SKM-1 treated with dmso at 0.1 percent for 144 hours (cell line): ENCODE results near the gene ZNF891.

Experiments used
- DNase-seq: peaks from one replicate; lab custom pipeline; 2025; ENCODE audit not compliant: unreplicated experiment; lab: John Stamatoyannopoulos, UW

ZNF891 gene

DNA sequence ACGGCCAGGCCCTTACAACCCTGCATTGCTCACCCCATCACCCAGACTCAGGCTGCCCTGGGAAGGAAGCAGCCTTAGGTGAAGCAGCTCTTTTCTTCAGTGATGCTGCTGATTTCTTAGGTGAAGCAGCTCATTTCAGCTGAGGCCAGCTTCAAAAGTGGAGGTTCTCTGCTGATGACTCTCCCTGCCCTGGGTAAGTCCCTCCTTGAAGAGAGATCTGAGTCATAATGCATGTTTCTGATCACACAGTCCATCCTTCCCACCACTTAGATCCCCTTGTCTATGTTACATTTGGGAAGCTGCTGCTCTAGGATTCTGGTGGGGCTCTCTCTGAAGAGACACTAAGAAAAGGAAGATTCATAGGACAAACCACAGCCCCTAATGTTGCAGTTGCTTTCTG, 66.5 kb downstream of the ZNF891 start:
- DNase-seq: no peak

DNA sequence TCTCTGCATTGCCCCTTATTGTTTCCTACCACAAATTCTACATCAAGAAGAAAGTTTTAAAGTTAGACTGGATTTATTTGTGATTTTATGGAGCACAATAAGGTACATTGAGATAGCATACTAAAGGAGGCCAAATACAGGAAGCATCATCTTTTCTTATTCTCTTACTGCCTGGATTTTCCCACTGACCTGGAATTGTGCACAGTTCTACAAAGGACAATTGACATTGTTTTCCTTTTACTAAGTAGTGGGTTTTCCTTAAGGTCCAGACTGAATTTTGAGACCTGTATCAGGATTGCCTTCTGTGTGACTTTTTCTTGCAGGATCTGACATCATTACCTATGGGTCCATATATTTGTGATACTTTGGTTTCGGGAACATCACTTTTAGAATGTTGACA, 68.1 kb downstream of the ZNF891 start:
- no peak for DNase-seq

DNA sequence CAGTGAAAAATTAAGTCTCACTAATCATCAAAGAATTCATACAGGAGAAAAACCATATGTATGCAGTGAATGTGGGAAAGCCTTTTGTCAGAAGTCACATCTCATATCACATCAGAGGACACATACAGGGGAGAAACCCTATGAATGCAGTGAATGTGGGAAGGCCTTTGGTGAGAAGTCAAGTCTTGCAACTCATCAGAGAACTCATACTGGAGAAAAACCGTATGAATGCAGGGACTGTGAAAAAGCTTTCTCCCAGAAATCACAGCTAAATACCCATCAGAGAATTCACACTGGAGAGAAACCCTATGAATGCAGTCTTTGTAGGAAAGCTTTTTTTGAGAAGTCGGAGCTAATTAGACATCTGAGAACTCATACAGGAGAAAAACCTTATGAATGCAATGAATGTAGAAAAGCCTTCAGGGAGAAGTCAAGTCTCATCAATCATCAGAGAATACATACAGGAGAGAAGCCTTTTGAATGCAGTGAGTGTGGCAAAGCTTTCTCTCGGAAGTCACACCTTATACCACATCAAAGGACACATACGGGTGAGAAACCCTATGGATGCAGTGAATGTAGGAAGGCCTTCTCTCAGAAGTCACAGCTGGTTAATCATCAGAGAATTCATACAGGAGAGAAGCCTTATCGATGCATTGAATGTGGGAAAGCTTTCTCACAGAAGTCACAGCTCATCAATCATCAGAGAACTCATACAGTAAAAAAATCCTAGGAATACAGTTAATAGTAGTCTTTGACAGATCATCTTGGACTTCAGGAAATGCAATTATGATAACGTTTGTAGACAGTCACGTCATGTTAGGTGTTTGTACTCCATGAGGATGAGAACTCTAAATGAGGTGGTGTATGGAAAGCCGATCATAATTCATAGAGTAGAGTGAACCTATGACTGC, 71.6 kb downstream of the ZNF891 start:
- no peak for DNase-seq

DNA sequence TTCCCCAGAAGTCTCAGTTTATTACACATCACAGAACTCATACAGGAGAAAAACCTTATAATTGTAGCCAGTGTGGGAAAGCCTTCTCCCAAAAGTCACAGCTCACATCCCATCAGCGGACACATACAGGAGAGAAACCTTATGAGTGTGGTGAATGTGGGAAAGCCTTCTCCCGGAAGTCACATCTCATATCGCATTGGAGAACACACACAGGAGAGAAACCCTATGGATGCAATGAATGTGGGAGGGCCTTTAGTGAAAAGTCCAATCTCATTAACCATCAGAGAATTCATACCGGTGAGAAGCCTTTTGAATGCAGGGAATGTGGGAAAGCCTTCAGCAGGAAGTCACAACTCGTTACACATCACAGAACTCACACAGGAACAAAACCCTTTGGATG, 72.6 kb downstream of the ZNF891 start:
- DNase-seq: no peak
